ENCODE results near the gene DGUOK.
A peak's percentile ranks its signal among the peaks of the same experiment; 100 is the strongest.
"Not testable (repeated sequence)": the region's sequence is repeated elsewhere in the genome, so short reads cannot be mapped to it uniquely, and the experiment has no call there.

Gene DGUOK

GRCh38 chr2:73926493-73927327, at the start of gene DGUOK:
DGUOK (plus strand) TSS chr2:73926880; CDS start chr2:73926911, 31 bp downstream.
- ATAC-seq (peak; percentile 100), DNase-seq (peak; percentile 96)

DNA sequence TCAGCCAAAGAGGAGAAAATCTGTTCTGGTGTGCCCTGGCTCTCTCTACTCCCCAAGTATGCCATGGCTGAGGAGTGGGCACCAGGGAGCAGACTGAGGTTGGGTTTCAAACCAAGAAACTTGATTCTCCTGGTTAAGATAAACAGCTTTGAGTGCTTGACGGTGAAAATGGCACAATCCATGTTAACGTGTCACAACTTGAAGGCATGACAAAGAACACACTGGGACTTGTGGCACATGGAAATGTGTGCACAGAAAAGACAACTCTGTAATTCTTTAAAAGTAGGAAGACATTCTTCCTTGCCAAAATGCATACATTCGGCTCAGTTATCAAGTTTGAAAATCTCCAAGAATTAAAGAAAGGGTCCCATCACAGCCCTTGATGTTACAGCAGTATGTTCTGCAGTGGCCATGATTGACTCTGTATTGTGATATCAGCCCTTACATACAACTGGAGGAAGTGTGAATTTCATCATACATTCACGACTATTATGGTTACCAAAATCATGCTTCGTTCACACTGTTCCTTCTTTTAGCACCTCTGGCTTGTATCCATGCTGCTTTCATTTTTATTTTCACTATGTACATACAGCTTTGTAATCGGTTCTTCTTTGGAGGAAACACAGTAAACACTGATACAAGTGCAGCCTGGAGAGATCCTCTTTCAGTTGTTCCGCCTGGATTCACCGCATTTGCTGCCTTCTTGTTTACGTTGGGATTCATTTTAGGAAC, 49.4 kb upstream of the DGUOK start:
- ATAC-seq: no peak
- DNase-seq: no peak

DNA sequence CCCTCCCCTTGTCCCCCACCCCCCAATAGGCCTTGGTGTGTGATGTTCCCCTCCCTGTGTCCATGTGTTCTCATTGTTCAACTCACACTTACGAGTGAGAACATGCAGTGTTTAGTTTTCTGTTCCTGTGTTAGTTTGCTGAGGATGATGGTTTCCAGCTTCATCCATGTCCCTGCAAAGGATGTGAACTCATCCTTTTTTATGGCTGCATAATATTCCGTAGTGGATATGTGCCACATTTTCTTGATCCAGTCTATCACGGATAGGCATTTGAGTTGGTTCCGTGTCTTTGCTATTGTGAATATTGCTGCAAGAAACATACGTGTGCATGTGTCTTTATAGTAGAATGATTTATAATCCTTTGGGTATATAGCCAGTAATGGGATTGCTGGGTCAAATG, 48.7 kb upstream of the DGUOK start:
- ATAC-seq, DNase-seq: not testable (repeated sequence)

DNA sequence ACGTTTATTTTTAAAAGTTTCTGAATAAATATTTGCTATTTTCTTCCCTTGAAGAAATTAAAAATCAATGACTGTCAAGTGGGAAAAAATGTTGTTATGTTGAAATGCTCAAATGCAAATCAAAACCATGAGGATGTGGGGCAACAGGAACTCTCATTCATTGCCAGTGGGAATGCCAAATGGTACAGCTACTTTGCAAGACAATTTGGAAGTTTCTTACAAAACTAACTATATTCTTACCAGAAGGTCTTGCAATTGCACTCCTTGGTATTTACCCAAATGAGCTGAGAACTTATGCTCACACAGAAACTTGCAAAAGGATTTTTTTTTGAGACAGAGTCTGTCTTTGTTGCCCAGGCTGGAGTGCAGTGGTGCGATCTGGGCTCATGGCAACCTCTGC, 41.3 kb upstream of the DGUOK start:
- no peak for ATAC-seq

DNA sequence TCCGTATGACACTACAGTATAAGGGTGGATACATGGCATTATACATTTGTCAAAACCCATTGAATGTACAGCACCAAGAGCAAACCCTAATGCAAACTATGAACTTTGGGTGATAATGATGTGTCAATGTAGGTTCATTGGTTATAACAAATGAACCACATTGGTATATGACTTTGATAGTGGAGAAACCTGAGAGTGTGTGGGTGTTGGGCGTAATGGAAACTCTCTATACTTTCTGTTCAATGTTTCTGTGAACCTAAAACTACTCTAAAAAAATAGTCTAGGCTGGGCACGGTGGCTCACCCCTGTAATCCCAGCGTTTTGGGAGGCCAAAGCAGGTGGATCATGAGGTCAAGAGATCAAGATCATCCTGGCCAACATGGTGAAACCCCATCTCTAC, 40.3 kb upstream of the DGUOK start:
- ATAC-seq (peak; percentile 92), DNase-seq (peak; percentile 70)

More for the DNA sequence above, 41.3 kb upstream of the DGUOK start:
- DNase-seq: no peak

- not testable (repeated sequence) for DNase-seq
- ATAC-seq: peak; percentile 47
Observed at GRCh38 chr2:73887596-73888353, 38.9 kb upstream of the DGUOK start.

DNA sequence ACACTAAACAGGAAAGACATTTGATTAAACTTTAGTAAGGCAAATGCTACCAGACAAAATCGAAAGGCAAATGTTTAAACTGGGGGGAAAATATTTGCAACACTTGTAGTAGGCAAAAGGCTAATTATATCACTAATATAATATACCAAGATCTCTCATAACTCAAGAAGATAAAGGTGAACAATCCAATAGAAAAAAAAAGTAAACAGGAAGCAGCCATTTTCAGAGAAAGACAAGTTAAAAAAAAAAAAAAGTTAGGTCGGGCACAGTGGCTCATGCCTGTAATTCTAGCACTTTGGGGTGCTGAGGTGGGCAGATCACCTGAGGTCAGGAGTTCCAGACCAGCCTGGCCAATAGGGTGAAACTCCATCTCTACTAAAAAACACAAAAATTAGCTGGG, 38.3 kb upstream of the DGUOK start:
- DNase-seq: no peak

GRCh38 chr2:73889206-73889605, 37.5 kb upstream of the DGUOK start:
- no peak for DNase-seq
- ATAC-seq: no peak

More for the DNA sequence above, 38.3 kb upstream of the DGUOK start:
- ATAC-seq: no peak

DNA sequence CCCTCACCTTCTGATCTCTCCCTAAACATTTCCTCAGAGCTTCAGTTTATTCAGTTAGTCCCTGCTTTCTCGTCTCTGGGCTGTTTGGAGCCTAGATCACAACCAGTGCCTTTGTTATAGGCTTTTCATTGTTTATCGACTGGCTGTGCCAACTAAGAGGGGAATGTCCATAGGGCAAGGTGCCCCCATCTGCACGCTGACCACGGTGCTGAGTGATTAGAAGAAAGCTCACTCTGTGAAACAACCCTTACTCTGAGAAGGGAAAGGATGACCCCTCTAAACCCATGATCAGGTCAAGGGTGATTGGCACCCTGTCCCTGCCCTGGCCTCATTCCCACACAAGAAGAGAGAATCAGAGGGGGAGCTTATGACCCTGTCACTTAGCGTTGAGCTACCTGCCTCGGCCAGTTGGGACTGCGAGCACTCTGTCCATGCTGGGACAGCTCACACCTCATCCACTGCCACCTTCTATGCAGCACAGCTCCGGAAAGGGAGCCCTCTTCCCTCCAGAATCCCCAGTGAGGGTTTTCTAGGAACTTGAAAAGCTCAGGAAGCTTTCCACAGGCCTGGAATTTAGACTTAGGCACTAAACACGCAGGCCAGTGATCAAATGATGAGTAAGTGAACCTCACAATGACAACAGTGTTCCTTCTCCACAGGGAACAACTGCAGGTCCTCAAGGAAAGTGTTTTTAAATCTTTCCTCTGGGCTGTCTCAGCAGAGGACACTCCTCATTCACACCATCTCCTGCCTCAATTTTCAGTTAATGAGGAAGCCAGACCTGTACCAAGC, 36.2 kb upstream of the DGUOK start:
- ATAC-seq (no peak), DNase-seq (no peak)

- ATAC-seq (no peak), DNase-seq (no peak)
Observed at GRCh38 chr2:73891276-73891901, 35.3 kb upstream of the DGUOK start.

GRCh38 chr2:73892631-73893329, 33.9 kb upstream of the DGUOK start, which contains the start of gene ACTG2:
ACTG2 (plus strand) TSS chr2:73893008; CDS start chr2:73901312, 8,304 bp downstream.
- ATAC-seq (no peak), DNase-seq (no peak)

DNA sequence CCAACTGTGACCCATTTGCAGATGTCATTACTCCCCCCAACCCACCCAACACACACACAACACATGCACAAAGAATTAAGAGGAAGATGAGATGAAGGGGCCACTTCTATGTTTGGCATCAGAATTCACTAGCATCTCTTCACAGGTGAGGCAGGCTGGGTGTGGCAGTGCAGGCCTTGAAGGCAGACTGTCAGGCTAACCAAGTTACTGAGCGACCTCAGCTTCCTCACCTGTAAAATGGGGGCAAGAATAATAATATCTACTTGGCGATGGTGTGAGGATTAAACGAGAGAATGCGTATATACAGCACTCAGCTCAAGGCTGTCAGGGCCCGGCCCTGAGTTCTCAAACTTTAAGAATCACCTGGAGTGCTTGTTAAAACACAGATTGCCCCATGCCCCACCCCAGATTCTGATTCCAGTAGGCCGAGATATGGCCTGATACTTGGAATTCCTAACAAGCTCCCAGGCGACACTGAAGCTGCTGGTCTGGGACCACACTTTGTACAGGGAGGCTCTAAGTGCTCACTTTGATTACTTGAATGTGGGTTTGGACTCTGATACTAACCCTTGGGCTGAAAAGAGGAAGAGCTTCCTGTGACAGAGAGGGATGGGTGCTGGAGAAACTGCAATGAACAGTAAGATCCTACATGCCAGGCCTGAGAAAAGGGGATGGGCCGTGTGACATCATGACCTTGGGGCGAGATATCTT, 32.8 kb upstream of the DGUOK start:
- no peak for ATAC-seq
- no peak for DNase-seq

- DNase-seq: no peak
- ATAC-seq: no peak
Observed at GRCh38 chr2:73894475-73894850, 32.2 kb upstream of the DGUOK start.

GRCh38 chr2:73894877-73895276, 31.8 kb upstream of the DGUOK start:
- no peak for DNase-seq
- no peak for ATAC-seq

- ATAC-seq (no peak), DNase-seq (no peak)
Observed at GRCh38 chr2:73895473-73895872, 31.2 kb upstream of the DGUOK start.

GRCh38 chr2:73896362-73897239, 30.1 kb upstream of the DGUOK start:
- ATAC-seq (peak; percentile 96), DNase-seq (peak; percentile 51)

- DNase-seq: no peak
- no peak for ATAC-seq
Observed at GRCh38 chr2:73897240-73897583, 29.5 kb upstream of the DGUOK start.

GRCh38 chr2:73897934-73898333, 28.7 kb upstream of the DGUOK start:
- no peak for ATAC-seq
- no peak for DNase-seq

GRCh38 chr2:73899801-73900336, 26.8 kb upstream of the DGUOK start:
- ATAC-seq (no peak), DNase-seq (no peak)
